Measurements from ENCODE around the gene MACROD2.

MACROD2 gene

DNA sequence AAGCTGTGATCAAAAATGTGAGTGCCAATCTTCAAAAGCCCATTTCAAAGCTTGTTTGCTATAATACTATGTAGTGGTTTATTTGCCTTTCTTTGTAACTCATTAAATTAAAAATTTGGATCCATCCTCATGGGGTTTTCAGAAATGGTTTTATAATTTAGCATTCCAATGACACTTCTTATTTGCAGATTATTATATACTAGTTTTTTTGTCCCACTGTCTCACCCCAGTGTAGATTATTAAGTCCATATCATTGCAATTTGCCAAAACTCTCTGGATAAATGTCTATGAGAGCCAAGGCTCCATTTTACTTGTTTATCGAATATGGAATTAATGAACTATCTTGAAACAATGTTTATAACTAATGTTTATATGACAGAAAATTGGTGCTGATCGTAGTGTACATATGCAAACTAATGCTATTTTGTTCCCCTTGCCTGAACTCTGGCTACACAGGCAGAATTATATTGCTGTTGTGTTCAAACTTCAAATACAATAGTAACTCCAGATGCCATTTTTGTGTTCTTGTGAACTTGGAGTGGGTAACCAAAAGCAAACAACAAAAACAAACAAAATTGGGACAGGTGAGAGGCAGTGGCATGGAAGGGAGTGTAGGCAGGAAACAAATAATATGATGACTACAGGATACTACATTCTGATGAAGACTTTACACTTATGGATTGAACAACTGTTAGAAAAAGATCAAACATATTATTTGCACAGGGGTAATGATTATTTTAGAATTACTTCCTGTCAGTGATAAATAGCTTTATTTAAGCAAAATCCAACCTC, 649.2 kb downstream of the MACROD2 start:
- no peak overlapping the region for H3K9ac ChIP-seq (ENCODE audit: insufficient read length, low read depth)
- peaks cover 9% of the 10 kb centered on the region; the same call in 1 of the 2 replicates for H3K9me3 ChIP-seq (ENCODE audit: insufficient read depth, low read length)
- no peaks in the 10 kb centered on the region for H3K36me3 ChIP-seq (ENCODE audit: insufficient read depth, insufficient read length, low read length)
- H3K27me3 ChIP-seq (ENCODE audit: insufficient read depth, insufficient read length): no peaks in the 10 kb centered on the region
- TF ChIP-seq YY1 (IDR thresholded peaks at IDR 0.05; ENCODE audit: insufficient read depth, insufficient read length) (no peak), ZNF274 (IDR thresholded peaks at IDR 0.05; ENCODE audit: low read depth, low read length) (no peak), SUZ12 (IDR thresholded peaks at IDR 0.05; ENCODE audit: extremely low read depth, insufficient read depth, insufficient read length) (no peak)
- no peaks in the 10 kb centered on the region for H3K4me1 ChIP-seq (ENCODE audit: insufficient read depth, insufficient read length)
- no peak for DNase-seq (ENCODE audit: low read depth, low spot score)
- no peak overlapping the region for H3K4me3 ChIP-seq (ENCODE audit: insufficient read length, low read depth)

DNA sequence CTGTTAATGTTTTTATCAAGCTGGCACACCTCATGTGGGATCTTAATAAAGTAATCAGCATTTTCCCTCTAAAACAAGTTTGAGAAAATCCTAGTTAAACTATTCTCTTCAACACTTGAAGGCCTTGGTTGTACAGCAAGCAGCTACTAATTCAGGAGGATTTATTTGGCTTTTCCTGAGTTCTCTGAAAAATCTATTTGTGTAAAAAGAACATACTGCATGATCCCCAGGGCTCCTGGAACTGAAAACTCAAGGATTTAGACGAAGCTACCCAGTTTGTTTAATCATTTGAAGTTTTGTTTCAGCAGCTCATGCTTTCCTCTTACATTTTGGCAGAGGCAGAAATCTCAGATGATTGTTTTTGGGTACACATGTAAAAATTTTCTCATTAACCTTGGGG, 651.7 kb downstream of the MACROD2 start:
- H3K9me3 ChIP-seq (ENCODE audit: insufficient read depth, low read length): 0 out of 2 replicates have a peak, but pooled peaks cover 2% of the 10 kb centered on the region
- DNase-seq (ENCODE audit: low read depth, low spot score): no peak
- H3K36me3 ChIP-seq (ENCODE audit: insufficient read depth, insufficient read length, low read length): no peaks in the 10 kb centered on the region
- no peaks in the 10 kb centered on the region for H3K27me3 ChIP-seq (ENCODE audit: insufficient read depth, insufficient read length)
- H3K9ac ChIP-seq (ENCODE audit: insufficient read length, low read depth): no peak overlapping the region
- no peaks in the 10 kb centered on the region for H3K4me1 ChIP-seq (ENCODE audit: insufficient read depth, insufficient read length)
- no peak overlapping the region for H3K4me3 ChIP-seq (ENCODE audit: insufficient read length, low read depth)
- TF ChIP-seq SUZ12 (IDR thresholded peaks at IDR 0.05; ENCODE audit: extremely low read depth, insufficient read depth, insufficient read length) (no peak), YY1 (IDR thresholded peaks at IDR 0.05; ENCODE audit: insufficient read depth, insufficient read length) (no peak), ZNF274 (IDR thresholded peaks at IDR 0.05; ENCODE audit: low read depth, low read length) (no peak)

DNA sequence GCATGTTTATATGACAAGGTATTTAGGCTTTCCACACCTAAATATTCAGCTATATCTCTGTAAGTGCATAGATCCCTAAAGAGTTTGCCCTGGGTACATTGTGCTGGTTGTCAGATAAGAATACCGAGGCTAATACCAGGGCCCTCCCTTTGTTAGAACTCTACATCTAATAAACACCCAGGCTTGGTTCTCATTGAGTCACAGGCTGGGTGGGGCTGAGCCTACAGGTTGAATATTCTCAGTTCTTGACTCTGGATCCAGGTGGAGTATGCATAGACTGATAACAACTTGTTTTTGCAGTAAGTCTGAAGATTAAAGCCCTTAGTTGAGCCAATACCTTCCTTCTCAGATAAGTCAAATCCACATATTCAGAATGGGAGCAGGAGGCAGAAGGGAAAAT, 654.3 kb downstream of the MACROD2 start:
- DNase-seq (ENCODE audit: low read depth, low spot score): no peak
- no peaks in the 10 kb centered on the region for H3K36me3 ChIP-seq (ENCODE audit: insufficient read depth, insufficient read length, low read length)
- no peak for TF ChIP-seq YY1 (IDR thresholded peaks at IDR 0.05; ENCODE audit: insufficient read depth, insufficient read length)
- no peak for TF ChIP-seq SUZ12 (IDR thresholded peaks at IDR 0.05; ENCODE audit: extremely low read depth, insufficient read depth, insufficient read length)
- TF ChIP-seq ZNF274 (IDR thresholded peaks at IDR 0.05; ENCODE audit: low read depth, low read length): no peak
- no peaks in the 10 kb centered on the region for H3K4me1 ChIP-seq (ENCODE audit: insufficient read depth, insufficient read length)
- no peaks in the 10 kb centered on the region for H3K27me3 ChIP-seq (ENCODE audit: insufficient read depth, insufficient read length)
- no peaks in the 10 kb centered on the region for H3K9me3 ChIP-seq (ENCODE audit: insufficient read depth, low read length)
- H3K9ac ChIP-seq (ENCODE audit: insufficient read length, low read depth): no peak overlapping the region
- H3K4me3 ChIP-seq (ENCODE audit: insufficient read length, low read depth): no peak overlapping the region

DNA sequence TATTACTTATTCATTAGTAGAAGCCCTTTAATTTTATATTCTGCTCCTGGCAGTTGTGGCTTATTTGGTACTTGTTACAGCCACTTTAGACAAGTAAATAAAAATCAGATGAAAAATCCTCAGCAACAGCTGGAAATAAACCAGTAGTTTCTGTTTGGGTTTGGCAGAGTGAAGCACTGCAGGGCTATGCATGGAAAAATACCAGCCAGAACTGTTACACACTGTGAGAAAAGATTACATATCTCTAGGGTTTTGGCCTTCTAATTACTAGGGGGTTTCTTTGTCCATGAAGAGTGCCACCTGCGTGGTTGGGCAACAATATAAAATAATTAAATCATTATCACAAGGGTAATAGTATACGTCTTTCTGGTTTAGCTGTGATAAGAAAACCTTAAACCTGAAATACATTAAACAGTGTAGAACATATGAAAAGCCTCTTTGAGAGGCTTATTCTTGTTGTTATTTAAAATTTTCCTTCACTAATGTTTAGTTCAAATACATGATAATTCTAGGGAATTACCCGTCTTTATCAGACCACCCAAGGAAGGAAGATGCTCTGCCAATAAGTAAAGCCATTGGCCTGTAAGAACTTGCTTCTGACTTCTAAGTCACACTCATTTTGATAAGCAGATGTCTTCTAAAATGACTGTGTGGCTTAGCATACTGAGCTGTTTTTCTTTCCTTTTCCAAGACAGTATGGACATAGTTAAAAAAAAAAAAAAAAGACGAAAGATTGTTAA, 662.1 kb downstream of the MACROD2 start:
- H3K36me3 ChIP-seq (ENCODE audit: insufficient read depth, insufficient read length, low read length): no peaks in the 10 kb centered on the region
- no peak overlapping the region for H3K4me3 ChIP-seq (ENCODE audit: insufficient read length, low read depth)
- no peaks in the 10 kb centered on the region for H3K27me3 ChIP-seq (ENCODE audit: insufficient read depth, insufficient read length)
- no peak for TF ChIP-seq ZNF274 (IDR thresholded peaks at IDR 0.05; ENCODE audit: low read depth, low read length)
- H3K9ac ChIP-seq (ENCODE audit: insufficient read length, low read depth): no peak overlapping the region
- no peak for DNase-seq (ENCODE audit: low read depth, low spot score)
- H3K4me1 ChIP-seq (ENCODE audit: insufficient read depth, insufficient read length): no peaks in the 10 kb centered on the region
- H3K9me3 ChIP-seq (ENCODE audit: insufficient read depth, low read length): no peaks in the 10 kb centered on the region

DNA sequence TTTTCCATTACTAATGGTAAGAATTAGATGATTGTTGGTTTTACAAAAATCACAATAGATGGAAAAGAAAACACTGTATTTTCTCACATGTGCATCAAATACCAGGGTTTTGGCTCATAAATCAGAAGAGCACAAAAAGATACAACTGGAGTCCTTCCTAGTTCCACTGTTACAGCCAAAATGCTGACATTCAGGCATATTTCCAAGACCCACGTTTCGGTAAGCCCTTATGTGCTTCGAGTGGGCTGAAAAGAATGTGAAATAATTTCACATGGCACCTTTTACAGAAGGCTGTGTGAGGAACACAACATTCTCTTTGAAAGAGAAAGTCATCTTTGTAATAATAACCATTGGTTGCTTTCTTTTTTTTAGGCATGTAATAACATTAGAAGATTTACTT, 668.8 kb downstream of the MACROD2 start:
- no peaks in the 10 kb centered on the region for H3K36me3 ChIP-seq (ENCODE audit: insufficient read depth, insufficient read length, low read length)
- TF ChIP-seq ZNF274 (IDR thresholded peaks at IDR 0.05; ENCODE audit: low read depth, low read length): no peak
- no peak for TF ChIP-seq YY1 (IDR thresholded peaks at IDR 0.05; ENCODE audit: insufficient read depth, insufficient read length)
- no peak for TF ChIP-seq SUZ12 (IDR thresholded peaks at IDR 0.05; ENCODE audit: extremely low read depth, insufficient read depth, insufficient read length)
- no peaks in the 10 kb centered on the region for H3K27me3 ChIP-seq (ENCODE audit: insufficient read depth, insufficient read length)
- no peaks in the 10 kb centered on the region for H3K9me3 ChIP-seq (ENCODE audit: insufficient read depth, low read length)
- no peaks in the 10 kb centered on the region for H3K4me1 ChIP-seq (ENCODE audit: insufficient read depth, insufficient read length)
- no peak overlapping the region for H3K4me3 ChIP-seq (ENCODE audit: insufficient read length, low read depth)
- no peak overlapping the region for H3K9ac ChIP-seq (ENCODE audit: insufficient read length, low read depth)
- DNase-seq (ENCODE audit: low read depth, low spot score): no peak

DNA sequence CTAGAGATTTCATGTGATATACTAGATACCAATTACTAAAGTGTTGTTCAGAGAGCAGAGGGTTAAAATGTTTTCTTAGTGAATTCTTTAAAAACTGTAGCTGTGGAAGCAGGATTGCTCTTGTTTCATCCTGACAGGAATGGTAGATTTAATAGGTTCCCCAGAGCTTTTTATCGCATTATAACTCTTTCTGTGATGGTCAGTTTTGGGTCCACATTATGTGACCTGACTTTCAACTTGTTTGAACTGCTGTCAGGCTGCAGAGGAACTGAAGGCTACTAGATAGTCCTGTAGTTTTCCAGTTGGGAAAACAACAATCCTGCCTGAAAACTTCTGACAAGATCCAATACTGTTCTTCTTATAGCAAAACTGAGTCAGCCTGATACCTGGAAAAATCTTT, 671.4 kb downstream of the MACROD2 start:
- TF ChIP-seq SUZ12 (IDR thresholded peaks at IDR 0.05; ENCODE audit: extremely low read depth, insufficient read depth, insufficient read length) (no peak), ZNF274 (IDR thresholded peaks at IDR 0.05; ENCODE audit: low read depth, low read length) (no peak), YY1 (IDR thresholded peaks at IDR 0.05; ENCODE audit: insufficient read depth, insufficient read length) (no peak)
- Histone ChIP-seq H3K27me3 (ENCODE audit: insufficient read depth, insufficient read length) (no peaks in the 10 kb centered on the region), H3K4me1 (ENCODE audit: insufficient read depth, insufficient read length) (no peaks in the 10 kb centered on the region), H3K9ac (ENCODE audit: insufficient read length, low read depth) (no peak overlapping the region), H3K36me3 (ENCODE audit: insufficient read depth, insufficient read length, low read length) (no peaks in the 10 kb centered on the region), H3K9me3 (ENCODE audit: insufficient read depth, low read length) (no peaks in the 10 kb centered on the region), H3K4me3 (ENCODE audit: insufficient read length, low read depth) (no peak overlapping the region)
- no peak for DNase-seq (ENCODE audit: low read depth, low spot score)

DNA sequence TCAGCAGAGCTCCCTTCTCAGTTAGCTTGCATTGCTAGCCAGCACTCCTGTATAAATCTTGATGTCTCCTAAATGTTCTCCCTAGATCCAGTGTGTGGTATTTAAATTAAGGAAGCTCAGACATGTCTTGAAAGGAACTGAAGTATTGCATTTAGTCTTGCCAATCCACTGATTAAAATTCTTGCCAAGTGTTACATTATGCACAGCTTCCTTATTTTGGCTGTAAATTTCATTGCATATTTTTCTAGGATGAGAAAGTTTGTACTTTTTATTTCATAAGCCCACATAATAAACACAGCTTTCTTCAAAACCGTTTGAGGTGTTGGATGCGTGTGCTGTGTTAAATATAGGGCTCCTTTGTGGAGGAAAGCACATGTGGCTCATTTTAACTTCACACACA, 671.9 kb downstream of the MACROD2 start:
- no peak for DNase-seq (ENCODE audit: low read depth, low spot score)
- no peaks in the 10 kb centered on the region for H3K4me1 ChIP-seq (ENCODE audit: insufficient read depth, insufficient read length)
- no peaks in the 10 kb centered on the region for H3K36me3 ChIP-seq (ENCODE audit: insufficient read depth, insufficient read length, low read length)
- no peak overlapping the region for H3K9ac ChIP-seq (ENCODE audit: insufficient read length, low read depth)
- H3K4me3 ChIP-seq (ENCODE audit: insufficient read length, low read depth): no peak overlapping the region
- H3K9me3 ChIP-seq (ENCODE audit: insufficient read depth, low read length): no peaks in the 10 kb centered on the region
- H3K27me3 ChIP-seq (ENCODE audit: insufficient read depth, insufficient read length): no peaks in the 10 kb centered on the region
- TF ChIP-seq YY1 (IDR thresholded peaks at IDR 0.05; ENCODE audit: insufficient read depth, insufficient read length) (no peak), SUZ12 (IDR thresholded peaks at IDR 0.05; ENCODE audit: extremely low read depth, insufficient read depth, insufficient read length) (no peak), ZNF274 (IDR thresholded peaks at IDR 0.05; ENCODE audit: low read depth, low read length) (no peak)
